HG03439 (cell line): ENCODE measurements around the gene HOXC13.

Source experiments
- ATAC-seq: cut with Tn5 transposase; IDR thresholded peaks from one replicate; pipeline ENCODE4 v1.9.1; 2021; ENCODE audit warnings: mild to moderate bottlenecking, moderate library complexity; ENCODE audit not compliant: unreplicated experiment

The HOXC13 gene

GRCh38 chr12:53954694-53955035 is 16.0 kb downstream of the HOXC13 start, which contains the start of gene HOXC12:
HOXC12 (plus strand) TSS chr12:53954903; CDS start chr12:53954930, 27 bp downstream.
- ATAC-seq = no peak

GRCh38 chr12:53955036-53955775 is 16.6 kb downstream of the HOXC13 start:
- no peak for ATAC-seq

- no peak for ATAC-seq
Measured at GRCh38 chr12:53955776-53956250, 17.2 kb downstream of the HOXC13 start.

GRCh38 chr12:53956251-53956887 is 17.7 kb downstream of the HOXC13 start:
- ATAC-seq = no peak

DNA sequence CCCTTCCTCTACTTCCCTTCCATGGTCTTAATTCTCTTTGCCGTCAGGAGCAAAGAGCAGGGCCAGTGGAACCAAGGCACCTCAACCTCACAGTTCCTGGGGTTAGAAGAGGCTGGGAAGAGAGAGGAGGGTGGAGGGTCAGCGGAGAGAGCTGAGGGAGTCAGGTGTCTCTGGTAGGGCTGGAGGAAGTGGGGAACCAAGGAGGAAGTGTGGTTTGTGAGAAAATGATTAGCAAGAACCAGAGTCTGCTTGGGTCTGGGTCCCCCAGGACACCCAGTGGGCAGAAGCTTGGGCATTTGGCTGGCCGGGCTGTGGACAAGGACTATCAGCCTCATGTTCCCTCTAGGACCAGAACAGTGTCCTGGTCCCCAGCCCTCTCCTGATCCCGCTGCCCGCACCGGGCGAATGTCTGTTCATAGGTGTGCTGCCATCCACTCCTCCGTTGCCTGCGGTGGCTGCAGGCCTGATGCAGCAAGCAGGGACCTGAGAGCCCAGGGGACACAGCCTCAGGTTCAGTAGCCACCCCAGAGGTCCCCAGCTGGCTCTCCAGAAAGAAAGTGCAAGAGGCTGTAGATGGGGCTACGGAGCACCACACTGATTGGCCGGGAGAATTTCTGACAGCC is 18.4 kb downstream of the HOXC13 start:
- no peak for ATAC-seq

GRCh38 chr12:53958128-53958527 is 19.5 kb downstream of the HOXC13 start:
- no peak for ATAC-seq

- no peak for ATAC-seq
Measured at GRCh38 chr12:53959314-53959713, 20.7 kb downstream of the HOXC13 start.

- no peak for ATAC-seq
Measured at GRCh38 chr12:53960187-53961024, 21.8 kb downstream of the HOXC13 start.

DNA sequence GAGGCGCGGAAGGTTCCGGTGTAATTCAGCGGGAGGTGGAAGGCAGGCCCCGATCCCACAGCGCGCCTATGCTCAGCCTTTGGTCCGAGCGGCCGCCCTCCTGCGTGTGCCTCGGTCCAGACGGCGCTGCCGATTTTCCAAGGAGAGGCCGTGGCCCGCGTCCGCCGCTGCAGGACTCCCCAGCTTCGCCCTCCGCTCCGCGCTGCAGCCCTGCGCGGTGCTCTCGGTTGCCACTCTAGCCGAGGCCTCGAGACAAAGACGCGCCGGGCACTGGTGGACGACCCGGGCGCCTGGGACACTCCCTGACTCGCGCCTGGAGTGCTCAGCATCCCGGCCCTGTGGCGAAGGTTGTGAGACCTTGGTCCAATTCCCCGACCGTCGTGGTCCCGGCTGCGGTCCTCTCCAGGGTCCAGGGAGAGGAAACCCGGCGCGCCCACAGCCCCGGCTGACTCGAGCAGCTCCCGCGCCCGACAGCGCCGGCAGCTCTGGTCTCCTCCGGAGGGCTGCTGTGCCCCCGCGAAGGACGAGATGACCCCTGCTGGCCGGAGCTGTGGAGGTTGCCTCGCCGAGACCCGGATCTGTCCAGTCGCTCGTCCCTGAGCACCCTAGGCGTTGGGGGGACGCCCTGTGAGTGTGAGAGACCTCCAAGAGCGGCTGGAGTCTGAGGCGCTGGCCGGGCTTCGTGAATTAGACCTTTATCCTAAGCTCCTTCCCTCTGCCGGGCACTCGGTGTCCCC is 22.6 kb downstream of the HOXC13 start:
- no peak for ATAC-seq

GRCh38 chr12:53963005-53963404 is 24.4 kb downstream of the HOXC13 start:
- ATAC-seq = no peak

- no peak for ATAC-seq
Measured at GRCh38 chr12:53963434-53964314, 25.0 kb downstream of the HOXC13 start.

GRCh38 chr12:53964315-53964713 is 25.7 kb downstream of the HOXC13 start:
- no peak for ATAC-seq

DNA sequence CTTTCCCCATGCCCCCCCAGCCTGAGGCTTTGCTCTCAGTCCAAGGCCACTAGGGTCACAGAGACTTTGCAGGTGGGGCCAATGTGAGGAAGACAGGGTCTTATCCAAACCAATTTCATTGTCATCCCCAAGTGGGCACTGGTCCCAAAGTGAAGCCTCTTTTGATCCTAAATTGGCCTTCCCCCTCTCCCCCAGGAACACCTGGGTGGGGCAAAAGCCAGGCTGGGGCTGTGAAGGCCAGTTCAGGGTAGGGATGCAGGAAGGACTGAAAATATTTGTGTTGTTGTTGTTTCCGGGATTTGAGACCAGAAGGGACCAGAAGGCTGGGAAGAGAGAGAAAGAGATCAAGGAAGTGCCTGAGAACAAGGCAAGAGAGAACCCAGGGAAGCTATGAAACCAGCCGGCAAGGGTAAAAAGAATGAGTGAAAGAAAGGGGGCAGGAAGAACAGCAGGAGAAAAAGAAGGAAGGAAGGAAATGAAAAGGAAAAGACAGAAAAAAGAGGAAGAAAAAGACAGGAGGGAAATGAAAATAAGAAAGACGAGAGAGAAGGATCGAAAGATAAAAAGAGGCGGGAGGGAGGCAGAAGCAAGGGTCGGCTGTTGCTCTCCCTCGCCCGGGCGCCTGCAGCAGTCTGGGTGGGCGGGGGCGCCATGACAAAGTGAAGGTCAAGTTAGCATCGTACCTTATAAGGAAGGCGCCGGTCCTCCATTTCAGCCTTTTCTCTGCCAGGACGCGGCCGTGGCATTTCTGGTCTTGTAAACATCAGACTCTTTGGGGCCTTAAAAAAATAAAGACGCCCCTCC is 26.9 kb downstream of the HOXC13 start:
- no peak for ATAC-seq

DNA sequence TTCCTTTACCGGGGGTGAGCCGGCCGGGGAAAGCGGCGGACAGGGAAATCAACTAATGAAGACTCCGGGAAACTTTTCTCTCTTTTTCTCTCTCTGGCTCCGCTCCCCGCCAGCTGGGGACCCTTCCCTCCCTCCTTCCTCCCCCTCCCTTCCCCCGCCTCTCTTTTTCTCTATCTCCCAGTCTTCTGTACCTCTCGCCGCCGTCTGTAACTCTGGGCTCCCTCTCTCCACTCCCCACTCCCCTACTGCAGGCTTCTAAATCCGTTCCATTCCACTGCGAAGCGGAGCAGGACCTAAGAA is 27.4 kb downstream of the HOXC13 start:
- no peak for ATAC-seq

- no peak for ATAC-seq
Measured at GRCh38 chr12:53966385-53967133, 27.9 kb downstream of the HOXC13 start.

GRCh38 chr12:53967421-53967925 is 28.8 kb downstream of the HOXC13 start:
- ATAC-seq = no peak

- no peak for ATAC-seq
Measured at GRCh38 chr12:53968214-53969127, 29.8 kb downstream of the HOXC13 start.
